ENCODE measurements around the gene C17orf67.

- TF ChIP-seq POLR2A (IDR thresholded peaks at IDR 0.05): no peak
- TF ChIP-seq CTCF (IDR thresholded peaks at IDR 0.05): no peak
Measured at GRCh38 chr17:56777859-56778258, 55.9 kb downstream of the C17orf67 start.
